Endothelial cell of umbilical vein (primary cell): ENCODE data around the gene ZNF652.

Experiments used
- EZH2 ChIP-seq: IDR thresholded peaks from 2 replicates; pipeline ENCODE4 v1.6.1; 2012; ENCODE audit warnings: borderline replicate concordance, low read depth, mild to moderate bottlenecking, moderate library complexity, low read length, inconsistent platforms; ENCODE audit not compliant: severe bottlenecking
- FOS ChIP-seq: IDR thresholded peaks from 2 replicates; pipeline ENCODE4 v1.6.1; 2011; ENCODE audit warnings: mild to moderate bottlenecking, low read length, moderate library complexity, borderline replicate concordance; ENCODE audit not compliant: insufficient read depth
- GATA2 ChIP-seq: IDR thresholded peaks from 2 replicates; pipeline ENCODE4 v1.7.0; 2011; ENCODE audit warnings: low read depth, mild to moderate bottlenecking, moderate library complexity, mixed read lengths, low read length; ENCODE audit not compliant: insufficient read length, insufficient read depth
- JUN ChIP-seq: IDR thresholded peaks from 2 replicates; pipeline ENCODE4 v1.6.1; 2011; ENCODE audit warnings: borderline replicate concordance, low read depth; ENCODE audit not compliant: insufficient read length, insufficient read depth
- MYC ChIP-seq: IDR thresholded peaks from one replicate; pipeline ENCODE4 v1.6.1; 2011; ENCODE audit warnings: mild to moderate bottlenecking, low read depth, low read length
- POLR2A ChIP-seq: IDR thresholded peaks from 2 replicates; pipeline ENCODE4 v1.6.1; 2012; ENCODE audit warnings: low read depth, mild to moderate bottlenecking, control low read depth, low read length
- POLR2AphosphoS5 ChIP-seq: IDR thresholded peaks from 2 replicates; pipeline ENCODE4 v1.6.1; 2012; ENCODE audit warnings: low read depth, mild to moderate bottlenecking, control low read depth, low read length, moderate library complexity; ENCODE audit not compliant: insufficient read depth
- TF ChIP-seq, protein P1 (sequence below), 2 donors: IDR thresholded peaks; 1 replicate in 1 of 2; 2 replicates in 1 of 2; pipeline ENCODE4 v1.5.1; 2011; ENCODE audit warnings: low read length in 2 of 2, mild to moderate bottlenecking in 2 of 2, moderate library complexity in 2 of 2, control low read depth in 1 of 2, inconsistent platforms in 1 of 2, low read depth in 1 of 2; ENCODE audit not compliant: insufficient read depth in 1 of 2; ENCODE audit errors: extremely low read depth in 1 of 2
- TF ChIP-seq, protein P2 (sequence below): IDR thresholded peaks from 2 replicates; pipeline ENCODE4 v1.6.1; 2011; ENCODE audit not compliant: insufficient read depth, insufficient read length

DNA sequence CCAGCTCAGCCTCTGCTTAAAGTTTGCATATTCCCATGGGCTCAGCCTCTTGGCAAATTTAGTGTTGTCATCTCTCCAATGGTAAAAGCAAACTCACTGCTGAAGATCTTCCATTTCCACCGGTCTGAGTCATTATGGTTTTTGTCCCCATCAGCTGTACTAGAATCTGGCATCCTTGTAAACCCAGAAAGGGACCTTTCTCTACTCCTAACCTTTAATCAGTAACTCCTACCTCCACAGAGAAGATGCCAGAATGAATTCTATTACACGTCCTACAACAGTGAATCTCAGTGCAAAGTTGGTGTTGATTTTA, 45.8 kb downstream of the ZNF652 start:
- TF ChIP-seq, protein P1, sequence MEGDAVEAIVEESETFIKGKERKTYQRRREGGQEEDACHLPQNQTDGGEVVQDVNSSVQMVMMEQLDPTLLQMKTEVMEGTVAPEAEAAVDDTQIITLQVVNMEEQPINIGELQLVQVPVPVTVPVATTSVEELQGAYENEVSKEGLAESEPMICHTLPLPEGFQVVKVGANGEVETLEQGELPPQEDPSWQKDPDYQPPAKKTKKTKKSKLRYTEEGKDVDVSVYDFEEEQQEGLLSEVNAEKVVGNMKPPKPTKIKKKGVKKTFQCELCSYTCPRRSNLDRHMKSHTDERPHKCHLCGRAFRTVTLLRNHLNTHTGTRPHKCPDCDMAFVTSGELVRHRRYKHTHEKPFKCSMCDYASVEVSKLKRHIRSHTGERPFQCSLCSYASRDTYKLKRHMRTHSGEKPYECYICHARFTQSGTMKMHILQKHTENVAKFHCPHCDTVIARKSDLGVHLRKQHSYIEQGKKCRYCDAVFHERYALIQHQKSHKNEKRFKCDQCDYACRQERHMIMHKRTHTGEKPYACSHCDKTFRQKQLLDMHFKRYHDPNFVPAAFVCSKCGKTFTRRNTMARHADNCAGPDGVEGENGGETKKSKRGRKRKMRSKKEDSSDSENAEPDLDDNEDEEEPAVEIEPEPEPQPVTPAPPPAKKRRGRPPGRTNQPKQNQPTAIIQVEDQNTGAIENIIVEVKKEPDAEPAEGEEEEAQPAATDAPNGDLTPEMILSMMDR (IDR thresholded peaks at IDR 0.05; ENCODE audit: extremely low read depth in 1 of 2, insufficient read depth in 1 of 2, low read depth in 1 of 2, low read length in 2 of 2), result no peak
- no peak for TF ChIP-seq POLR2AphosphoS5
- no peak for TF ChIP-seq MYC
- TF ChIP-seq, protein P2, sequence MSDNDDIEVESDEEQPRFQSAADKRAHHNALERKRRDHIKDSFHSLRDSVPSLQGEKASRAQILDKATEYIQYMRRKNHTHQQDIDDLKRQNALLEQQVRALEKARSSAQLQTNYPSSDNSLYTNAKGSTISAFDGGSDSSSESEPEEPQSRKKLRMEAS, result no peak
- no peak for TF ChIP-seq POLR2A
- TF ChIP-seq EZH2, result no peak
- no peak for TF ChIP-seq GATA2
- TF ChIP-seq JUN, result no peak
- no peak for TF ChIP-seq FOS
